Measurements from ENCODE around the gene CCIN.
"Not testable (repeated sequence)": the region's sequence is repeated elsewhere in the genome, so short reads cannot be mapped to it uniquely, and the experiment has no call there.

DNA sequence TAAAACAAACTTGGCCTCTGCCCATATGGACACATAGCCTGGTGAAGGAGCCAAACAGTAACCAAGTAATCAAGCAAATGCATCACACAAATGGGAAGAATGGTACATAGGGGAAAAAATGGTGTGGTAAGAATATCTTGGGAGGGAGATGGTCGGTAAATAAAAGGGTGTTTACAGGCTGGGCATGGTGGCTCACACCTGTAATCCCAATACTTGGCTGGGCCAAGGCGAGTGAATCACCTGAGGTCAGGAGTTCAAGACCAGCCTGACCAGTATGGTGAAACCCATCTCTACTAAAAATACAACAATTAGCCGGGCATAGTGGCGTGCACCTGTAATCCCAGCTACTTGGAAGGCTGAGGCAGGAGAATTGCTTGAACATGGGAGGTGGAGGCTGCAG, 9.7 kb upstream of the CCIN start:
- not testable (repeated sequence) for TF ChIP-seq JUND (IDR thresholded peaks at IDR 0.05); TAF1 (IDR thresholded peaks at IDR 0.05; ENCODE audit: borderline replicate concordance, low read depth, low read length); ELF1 (IDR thresholded peaks at IDR 0.05); POLR2AphosphoS5 (IDR thresholded peaks at IDR 0.05; ENCODE audit: low read depth, low read length); CHD2 (IDR thresholded peaks at IDR 0.05; ENCODE audit: low read length, partially characterized antibody); RAD21 (IDR thresholded peaks at IDR 0.05; ENCODE audit: low read length); RCOR1 (IDR thresholded peaks at IDR 0.05; ENCODE audit: low read length); MXI1 (IDR thresholded peaks at IDR 0.05; ENCODE audit: low read depth, low read length); YY1 (IDR thresholded peaks at IDR 0.05; ENCODE audit: low read depth)
- TF ChIP-seq, protein P1, sequence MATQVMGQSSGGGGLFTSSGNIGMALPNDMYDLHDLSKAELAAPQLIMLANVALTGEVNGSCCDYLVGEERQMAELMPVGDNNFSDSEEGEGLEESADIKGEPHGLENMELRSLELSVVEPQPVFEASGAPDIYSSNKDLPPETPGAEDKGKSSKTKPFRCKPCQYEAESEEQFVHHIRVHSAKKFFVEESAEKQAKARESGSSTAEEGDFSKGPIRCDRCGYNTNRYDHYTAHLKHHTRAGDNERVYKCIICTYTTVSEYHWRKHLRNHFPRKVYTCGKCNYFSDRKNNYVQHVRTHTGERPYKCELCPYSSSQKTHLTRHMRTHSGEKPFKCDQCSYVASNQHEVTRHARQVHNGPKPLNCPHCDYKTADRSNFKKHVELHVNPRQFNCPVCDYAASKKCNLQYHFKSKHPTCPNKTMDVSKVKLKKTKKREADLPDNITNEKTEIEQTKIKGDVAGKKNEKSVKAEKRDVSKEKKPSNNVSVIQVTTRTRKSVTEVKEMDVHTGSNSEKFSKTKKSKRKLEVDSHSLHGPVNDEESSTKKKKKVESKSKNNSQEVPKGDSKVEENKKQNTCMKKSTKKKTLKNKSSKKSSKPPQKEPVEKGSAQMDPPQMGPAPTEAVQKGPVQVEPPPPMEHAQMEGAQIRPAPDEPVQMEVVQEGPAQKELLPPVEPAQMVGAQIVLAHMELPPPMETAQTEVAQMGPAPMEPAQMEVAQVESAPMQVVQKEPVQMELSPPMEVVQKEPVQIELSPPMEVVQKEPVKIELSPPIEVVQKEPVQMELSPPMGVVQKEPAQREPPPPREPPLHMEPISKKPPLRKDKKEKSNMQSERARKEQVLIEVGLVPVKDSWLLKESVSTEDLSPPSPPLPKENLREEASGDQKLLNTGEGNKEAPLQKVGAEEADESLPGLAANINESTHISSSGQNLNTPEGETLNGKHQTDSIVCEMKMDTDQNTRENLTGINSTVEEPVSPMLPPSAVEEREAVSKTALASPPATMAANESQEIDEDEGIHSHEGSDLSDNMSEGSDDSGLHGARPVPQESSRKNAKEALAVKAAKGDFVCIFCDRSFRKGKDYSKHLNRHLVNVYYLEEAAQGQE (IDR thresholded peaks at IDR 0.05; ENCODE audit: low read depth, low read length), result not testable (repeated sequence)
- TF ChIP-seq, protein P2, sequence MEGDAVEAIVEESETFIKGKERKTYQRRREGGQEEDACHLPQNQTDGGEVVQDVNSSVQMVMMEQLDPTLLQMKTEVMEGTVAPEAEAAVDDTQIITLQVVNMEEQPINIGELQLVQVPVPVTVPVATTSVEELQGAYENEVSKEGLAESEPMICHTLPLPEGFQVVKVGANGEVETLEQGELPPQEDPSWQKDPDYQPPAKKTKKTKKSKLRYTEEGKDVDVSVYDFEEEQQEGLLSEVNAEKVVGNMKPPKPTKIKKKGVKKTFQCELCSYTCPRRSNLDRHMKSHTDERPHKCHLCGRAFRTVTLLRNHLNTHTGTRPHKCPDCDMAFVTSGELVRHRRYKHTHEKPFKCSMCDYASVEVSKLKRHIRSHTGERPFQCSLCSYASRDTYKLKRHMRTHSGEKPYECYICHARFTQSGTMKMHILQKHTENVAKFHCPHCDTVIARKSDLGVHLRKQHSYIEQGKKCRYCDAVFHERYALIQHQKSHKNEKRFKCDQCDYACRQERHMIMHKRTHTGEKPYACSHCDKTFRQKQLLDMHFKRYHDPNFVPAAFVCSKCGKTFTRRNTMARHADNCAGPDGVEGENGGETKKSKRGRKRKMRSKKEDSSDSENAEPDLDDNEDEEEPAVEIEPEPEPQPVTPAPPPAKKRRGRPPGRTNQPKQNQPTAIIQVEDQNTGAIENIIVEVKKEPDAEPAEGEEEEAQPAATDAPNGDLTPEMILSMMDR (IDR thresholded peaks at IDR 0.05), result not testable (repeated sequence)
- TF ChIP-seq, protein P3, sequence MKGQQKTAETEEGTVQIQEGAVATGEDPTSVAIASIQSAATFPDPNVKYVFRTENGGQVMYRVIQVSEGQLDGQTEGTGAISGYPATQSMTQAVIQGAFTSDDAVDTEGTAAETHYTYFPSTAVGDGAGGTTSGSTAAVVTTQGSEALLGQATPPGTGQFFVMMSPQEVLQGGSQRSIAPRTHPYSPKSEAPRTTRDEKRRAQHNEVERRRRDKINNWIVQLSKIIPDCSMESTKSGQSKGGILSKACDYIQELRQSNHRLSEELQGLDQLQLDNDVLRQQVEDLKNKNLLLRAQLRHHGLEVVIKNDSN (IDR thresholded peaks at IDR 0.05; ENCODE audit: borderline replicate concordance, low read depth), result not testable (repeated sequence)
- TF ChIP-seq, protein P4, sequence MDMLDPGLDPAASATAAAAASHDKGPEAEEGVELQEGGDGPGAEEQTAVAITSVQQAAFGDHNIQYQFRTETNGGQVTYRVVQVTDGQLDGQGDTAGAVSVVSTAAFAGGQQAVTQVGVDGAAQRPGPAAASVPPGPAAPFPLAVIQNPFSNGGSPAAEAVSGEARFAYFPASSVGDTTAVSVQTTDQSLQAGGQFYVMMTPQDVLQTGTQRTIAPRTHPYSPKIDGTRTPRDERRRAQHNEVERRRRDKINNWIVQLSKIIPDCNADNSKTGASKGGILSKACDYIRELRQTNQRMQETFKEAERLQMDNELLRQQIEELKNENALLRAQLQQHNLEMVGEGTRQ (IDR thresholded peaks at IDR 0.05; ENCODE audit: borderline replicate concordance, low read depth, low read length), result not testable (repeated sequence)
- TF ChIP-seq, protein P5, sequence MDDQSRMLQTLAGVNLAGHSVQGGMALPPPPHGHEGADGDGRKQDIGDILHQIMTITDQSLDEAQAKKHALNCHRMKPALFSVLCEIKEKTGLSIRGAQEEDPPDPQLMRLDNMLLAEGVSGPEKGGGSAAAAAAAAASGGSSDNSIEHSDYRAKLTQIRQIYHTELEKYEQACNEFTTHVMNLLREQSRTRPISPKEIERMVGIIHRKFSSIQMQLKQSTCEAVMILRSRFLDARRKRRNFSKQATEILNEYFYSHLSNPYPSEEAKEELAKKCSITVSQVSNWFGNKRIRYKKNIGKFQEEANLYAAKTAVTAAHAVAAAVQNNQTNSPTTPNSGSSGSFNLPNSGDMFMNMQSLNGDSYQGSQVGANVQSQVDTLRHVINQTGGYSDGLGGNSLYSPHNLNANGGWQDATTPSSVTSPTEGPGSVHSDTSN (IDR thresholded peaks at IDR 0.05), result not testable (repeated sequence)

Data from SK-N-SH (cell line).